ENCODE results near the gene METTL21A. TPM values are rescaled to one million over a fixed set of nuclear protein-coding genes. Genes with fewer than 3 reads are reported as not detected.

METTL21A gene
- total RNA-seq, 1 experiment from 2014 or later, result 26.5 TPM

- Histone ChIP-seq H3K27me3 (no peaks in the 10 kb centered on the region), H3K4me3 (no peak overlapping the region), H3K9me3 (replicated peaks) (no peaks in the 10 kb centered on the region), H3K36me3 (no peaks in the 10 kb centered on the region), H3K4me1 (no peaks in the 10 kb centered on the region), H3K27ac (no peak overlapping the region)
- DNase-seq, result no peak
Observed at GRCh38 chr2:207635468-207636200, 10.4 kb upstream of the METTL21A start.

GRCh38 chr2:207633686-207634085 is 8.5 kb upstream of the METTL21A start:
- Histone ChIP-seq H3K4me1 (no peaks in the 10 kb centered on the region), H3K27ac (no peak overlapping the region)
- no peak for DNase-seq

DNA sequence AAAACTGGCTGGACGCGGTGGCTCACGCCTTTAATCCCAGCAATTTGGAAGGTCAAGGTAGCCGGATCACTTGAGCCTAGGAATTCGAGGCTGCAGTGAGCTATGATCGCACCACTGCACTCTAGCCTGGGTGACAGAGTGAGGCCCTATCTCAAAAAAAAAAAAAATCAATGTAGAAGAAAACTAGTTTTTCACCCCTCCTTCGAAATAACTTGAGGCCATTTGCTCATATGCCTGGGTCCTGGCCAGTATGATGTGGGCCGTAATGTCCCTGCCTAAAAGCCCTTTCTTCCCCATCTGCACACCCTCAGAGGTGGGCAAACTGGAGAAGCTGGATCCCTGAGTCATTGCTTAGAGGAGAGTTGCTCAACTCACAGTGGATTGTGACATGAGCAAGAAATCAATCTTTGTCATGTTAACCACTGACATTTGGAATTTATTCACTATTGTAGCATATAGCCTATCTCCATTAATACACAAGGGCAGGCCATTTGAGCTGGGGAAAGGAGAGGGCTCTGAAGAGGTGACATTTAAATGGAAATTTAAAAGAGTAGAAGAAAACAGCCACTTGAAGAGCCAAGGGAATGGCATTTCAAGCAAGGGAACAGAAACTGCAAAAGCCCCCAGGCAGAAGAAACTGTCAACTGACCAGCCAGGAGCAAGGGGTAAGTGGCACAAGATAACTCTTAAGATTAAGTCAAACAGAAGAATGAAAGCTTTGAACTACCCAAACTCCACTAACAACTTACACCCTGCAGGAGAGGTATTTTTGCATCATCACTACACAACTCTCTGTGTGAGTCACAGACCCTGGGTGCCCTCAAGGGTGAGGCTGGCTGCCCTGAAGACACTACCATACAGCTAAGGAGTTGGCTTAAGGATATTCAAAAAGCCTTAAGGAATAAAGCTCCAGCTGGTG is 7.6 kb upstream of the METTL21A start:
- no peaks in the 10 kb centered on the region for H3K9me3 ChIP-seq (replicated peaks)
- no peaks in the 10 kb centered on the region for H3K27me3 ChIP-seq
- H3K27ac ChIP-seq, result no peak overlapping the region
- no peak for DNase-seq
- no peak overlapping the region for H3K4me3 ChIP-seq
- H3K36me3 ChIP-seq, result no peaks in the 10 kb centered on the region
- no peaks in the 10 kb centered on the region for H3K4me1 ChIP-seq

More at GRCh38 chr2:207633686-207634085, 8.5 kb upstream of the METTL21A start:
- Histone ChIP-seq H3K9me3 (replicated peaks) (no peaks in the 10 kb centered on the region), H3K4me3 (no peak overlapping the region), H3K36me3 (no peaks in the 10 kb centered on the region), H3K27me3 (no peaks in the 10 kb centered on the region)

DNA sequence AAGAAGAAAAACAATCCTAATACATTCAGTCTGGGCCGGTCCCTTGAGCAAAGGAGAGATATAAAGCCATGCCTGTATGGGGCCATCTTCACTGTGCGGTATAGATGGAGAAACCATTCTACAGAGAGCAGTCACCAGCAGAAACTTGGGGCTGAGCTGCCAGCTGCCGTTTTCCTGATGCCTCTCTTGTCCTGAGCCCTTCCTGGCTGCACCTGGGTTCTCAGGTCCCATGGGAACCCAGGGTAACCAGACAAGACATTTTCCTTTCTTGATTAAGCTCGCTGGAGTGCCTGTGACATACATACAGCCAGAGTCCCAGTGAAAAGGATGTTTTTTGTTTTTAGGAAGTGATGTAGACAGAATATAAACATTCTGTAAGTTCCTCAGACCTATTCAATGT is 5.3 kb upstream of the METTL21A start:
- no peak overlapping the region for H3K4me3 ChIP-seq
- no peaks in the 10 kb centered on the region for H3K9me3 ChIP-seq (replicated peaks)
- H3K27me3 ChIP-seq, result no peaks in the 10 kb centered on the region
- H3K4me1 ChIP-seq, result no peaks in the 10 kb centered on the region
- H3K27ac ChIP-seq, result no peak overlapping the region
- no peaks in the 10 kb centered on the region for H3K36me3 ChIP-seq
- peak in 1 of 2 experiments; percentile 13 for DNase-seq

- no peak overlapping the region for H3K4me3 ChIP-seq
- no peaks in the 10 kb centered on the region for H3K36me3 ChIP-seq
- no peak for DNase-seq
- H3K9me3 ChIP-seq (replicated peaks), result no peaks in the 10 kb centered on the region
- no peaks in the 10 kb centered on the region for H3K4me1 ChIP-seq
- H3K27ac ChIP-seq, result no peak overlapping the region
- no peaks in the 10 kb centered on the region for H3K27me3 ChIP-seq
Observed at GRCh38 chr2:207629553-207629952, 4.4 kb upstream of the METTL21A start.

DNA sequence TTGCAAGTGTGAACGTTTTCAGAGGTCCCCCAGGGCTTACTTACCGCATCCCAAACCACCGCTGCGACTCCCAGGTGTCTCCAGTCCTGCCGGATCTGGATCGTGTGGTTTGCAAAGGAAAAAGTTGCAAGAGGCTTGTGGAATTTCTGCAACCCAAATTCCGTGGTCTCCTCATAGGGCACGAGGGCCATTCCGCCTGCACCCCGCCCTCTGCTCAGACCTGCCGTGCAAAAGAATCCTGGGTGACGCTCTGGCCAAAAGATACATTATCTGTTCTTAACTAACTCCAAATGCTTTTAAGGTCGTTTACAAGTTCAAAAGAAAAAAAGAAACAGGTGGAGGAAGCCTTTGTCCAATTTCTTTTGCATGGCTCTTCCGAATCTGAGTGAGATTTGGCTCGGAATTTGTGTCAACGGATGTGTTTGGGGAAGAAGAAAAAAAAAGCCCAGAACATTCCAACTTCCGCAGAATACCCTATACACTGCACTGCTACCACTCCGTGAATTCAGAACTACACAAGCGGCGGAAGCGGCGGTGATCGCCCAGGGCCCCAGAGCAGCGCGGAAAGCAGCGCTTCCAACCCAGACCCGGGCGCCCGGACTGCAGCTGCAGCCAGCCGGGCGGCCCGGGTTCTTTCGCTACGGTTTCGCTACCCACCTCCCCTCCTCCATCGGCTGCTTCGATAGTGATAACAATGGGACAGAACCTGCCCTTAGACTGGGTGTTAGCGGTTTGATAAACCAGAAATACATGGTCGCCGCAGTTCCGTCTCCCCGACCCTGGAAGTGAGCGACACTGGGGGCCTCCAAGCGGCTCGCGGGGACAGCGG is 795 bp downstream of the METTL21A start:
- Histone ChIP-seq H3K27me3 (no peaks in the 10 kb centered on the region), H3K36me3 (no peaks in the 10 kb centered on the region), H3K4me1 (no peaks in the 10 kb centered on the region), H3K4me3 (peak overlapping the region; percentile 90), H3K9me3 (replicated peaks) (no peaks in the 10 kb centered on the region), H3K27ac (peak overlapping the region; percentile 84)
- peak; percentile 68 to 76 for DNase-seq

- H3K27ac ChIP-seq, result no peak overlapping the region
- no peaks in the 10 kb centered on the region for H3K4me1 ChIP-seq
- no peaks in the 10 kb centered on the region for H3K27me3 ChIP-seq
- no peaks in the 10 kb centered on the region for H3K36me3 ChIP-seq
- H3K4me3 ChIP-seq, result no peak overlapping the region
- DNase-seq, result no peak
- no peaks in the 10 kb centered on the region for H3K9me3 ChIP-seq (replicated peaks)
Observed at GRCh38 chr2:207621501-207622039, 3.6 kb downstream of the METTL21A start.

DNA sequence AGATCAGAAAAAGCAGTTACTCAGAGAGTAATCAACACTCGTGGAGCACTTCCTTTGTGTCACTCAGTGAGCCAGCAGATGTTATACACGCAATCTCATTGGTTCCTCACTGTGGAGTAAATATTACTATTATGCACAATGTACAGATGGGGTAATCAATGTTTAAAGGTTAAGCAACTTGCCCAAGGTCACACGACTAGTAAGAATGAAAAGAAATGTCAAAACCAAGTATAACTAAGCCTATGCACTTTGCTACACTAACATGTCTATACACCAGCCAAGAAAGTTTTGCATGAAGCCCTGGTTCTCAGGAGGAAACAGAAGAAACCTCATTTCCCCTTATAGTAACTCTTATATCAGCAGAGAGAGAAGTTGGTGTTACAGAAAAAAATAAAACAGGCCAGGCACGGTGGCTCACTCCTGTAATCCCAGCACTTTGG is 5.4 kb downstream of the METTL21A start:
- DNase-seq, result no peak
- H3K4me3 ChIP-seq, result no peak overlapping the region
- H3K9me3 ChIP-seq (replicated peaks), result no peaks in the 10 kb centered on the region
- no peaks in the 10 kb centered on the region for H3K4me1 ChIP-seq
- peaks cover 3% of the 10 kb centered on the region; the same call in 1 of the 2 replicates for H3K36me3 ChIP-seq
- no peak overlapping the region for H3K27ac ChIP-seq
- no peaks in the 10 kb centered on the region for H3K27me3 ChIP-seq

DNA sequence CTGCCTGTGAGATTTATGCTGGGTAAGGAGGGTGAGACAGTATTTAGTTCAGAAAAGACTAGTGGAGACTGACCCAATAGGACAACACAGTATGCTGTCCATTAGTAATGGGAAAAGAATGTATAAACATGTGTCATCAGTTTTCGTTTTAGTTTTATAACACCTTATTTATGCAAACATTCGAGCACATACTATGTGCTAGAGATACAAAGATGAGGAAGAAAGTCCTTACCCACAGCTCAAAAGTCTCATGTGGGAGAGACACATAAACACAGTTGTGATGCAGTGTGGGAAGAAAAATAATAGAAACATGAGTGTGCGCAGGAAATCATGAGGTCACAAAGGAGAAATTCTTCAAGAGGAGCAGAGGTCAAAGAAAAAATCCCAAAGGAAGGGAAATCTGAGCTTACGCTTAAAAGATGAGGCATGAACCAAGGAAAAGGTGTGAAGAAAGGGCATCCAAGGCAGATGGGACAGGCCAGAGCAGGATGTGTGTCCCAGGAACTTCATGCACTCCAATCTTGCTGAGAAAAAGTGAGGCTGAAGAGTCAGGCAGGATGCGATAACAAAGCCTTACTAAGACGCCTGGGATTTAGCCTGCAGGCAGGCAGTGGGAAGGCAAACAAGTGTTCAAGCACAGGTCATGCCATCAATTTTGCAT is 8.1 kb downstream of the METTL21A start:
- Histone ChIP-seq H3K27me3 (no peaks in the 10 kb centered on the region), H3K4me3 (no peak overlapping the region), H3K36me3 (peaks cover 4% of the 10 kb centered on the region; the same call in 1 of the 2 replicates), H3K27ac (no peak overlapping the region), H3K4me1 (no peaks in the 10 kb centered on the region), H3K9me3 (replicated peaks) (no peaks in the 10 kb centered on the region)
- DNase-seq, result no peak

DNA sequence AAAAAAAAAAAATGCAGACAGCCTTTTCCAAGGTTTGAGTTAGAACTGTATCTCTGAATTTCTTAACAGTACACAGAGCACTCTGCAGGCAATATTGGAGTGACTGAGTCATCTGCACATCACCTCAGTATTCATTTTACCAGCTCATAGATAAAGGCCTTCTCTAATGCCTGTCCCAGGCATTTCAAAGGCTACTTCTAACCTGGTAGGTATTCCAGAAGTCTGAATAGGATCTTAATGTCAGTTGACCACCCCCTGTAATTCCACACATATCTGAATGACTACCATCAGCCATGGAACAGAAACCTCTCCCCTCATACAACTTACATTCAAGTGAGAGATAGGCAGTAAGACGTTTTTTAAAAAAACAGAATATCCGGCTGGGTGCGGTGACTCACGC is 9.0 kb downstream of the METTL21A start:
- Histone ChIP-seq H3K4me3 (no peak overlapping the region), H3K4me1 (no peaks in the 10 kb centered on the region), H3K27me3 (no peaks in the 10 kb centered on the region), H3K9me3 (replicated peaks) (no peaks in the 10 kb centered on the region), H3K36me3 (peaks cover 4% of the 10 kb centered on the region; the same call in 1 of the 2 replicates), H3K27ac (no peak overlapping the region)
- DNase-seq, result no peak

DNA sequence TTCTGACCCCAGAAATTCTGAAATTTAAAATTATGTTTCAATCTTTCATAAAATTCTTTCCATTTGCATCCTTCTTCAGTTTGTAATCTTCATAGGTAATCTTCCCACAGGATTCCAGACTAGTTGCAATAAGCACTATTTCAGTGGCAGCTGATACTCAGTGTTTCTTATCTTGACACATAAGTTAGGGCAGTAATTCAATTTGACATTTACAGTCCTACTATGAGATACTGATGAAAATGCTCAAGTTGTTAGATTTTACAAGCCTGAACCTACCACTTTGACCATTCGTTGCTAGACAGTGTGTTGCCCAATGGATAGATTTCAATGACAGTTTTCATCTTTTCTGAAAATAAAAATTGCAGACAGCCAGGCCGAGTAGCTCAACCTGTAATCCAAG is 10.4 kb downstream of the METTL21A start:
- no peak for DNase-seq
- no peaks in the 10 kb centered on the region for H3K9me3 ChIP-seq (replicated peaks)
- no peaks in the 10 kb centered on the region for H3K27me3 ChIP-seq
- no peaks in the 10 kb centered on the region for H3K4me1 ChIP-seq
- H3K36me3 ChIP-seq, result peaks cover 4% of the 10 kb centered on the region; the same call in 1 of the 2 replicates
- H3K27ac ChIP-seq, result no peak overlapping the region
- H3K4me3 ChIP-seq, result no peak overlapping the region

GRCh38 chr2:207612714-207613113 is 12.5 kb downstream of the METTL21A start:
- H3K4me1 ChIP-seq, result no peaks in the 10 kb centered on the region
- no peaks in the 10 kb centered on the region for H3K9me3 ChIP-seq (replicated peaks)
- H3K4me3 ChIP-seq, result no peak overlapping the region
- H3K36me3 ChIP-seq, result peaks cover 4% of the 10 kb centered on the region; the same call in 1 of the 2 replicates
- H3K27ac ChIP-seq, result no peak overlapping the region
- no peaks in the 10 kb centered on the region for H3K27me3 ChIP-seq
- DNase-seq, result no peak

GRCh38 chr2:207606829-207607228 is 18.4 kb downstream of the METTL21A start:
- Histone ChIP-seq H3K4me3 (no peak overlapping the region), H3K27me3 (no peaks in the 10 kb centered on the region), H3K27ac (no peak overlapping the region), H3K36me3 (peaks cover 2% of the 10 kb centered on the region; the same call in 1 of the 2 replicates), H3K9me3 (replicated peaks) (no peaks in the 10 kb centered on the region), H3K4me1 (no peaks in the 10 kb centered on the region)
- DNase-seq, result no peak

DNA sequence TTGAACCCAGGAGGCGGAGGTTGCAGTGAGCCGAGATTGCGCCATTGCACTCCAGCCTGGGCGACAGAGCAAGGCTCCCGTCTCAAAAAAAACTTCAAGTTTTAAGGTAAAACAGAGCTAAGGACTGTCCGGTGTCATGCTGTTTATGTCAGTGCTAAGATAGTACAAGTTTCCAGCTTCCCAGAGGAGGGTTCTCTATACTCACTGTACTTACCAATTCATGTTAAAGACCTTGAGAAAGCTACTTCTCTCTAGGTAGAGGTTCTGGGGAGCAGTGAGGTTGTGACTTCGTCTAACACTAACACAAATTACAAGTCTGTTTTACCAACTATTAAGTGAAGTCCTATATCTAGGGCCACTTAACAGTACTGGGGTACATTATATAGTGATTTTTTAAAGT is 18.8 kb downstream of the METTL21A start:
- H3K27ac ChIP-seq, result no peak overlapping the region
- DNase-seq, result no peak
- H3K9me3 ChIP-seq (replicated peaks), result no peaks in the 10 kb centered on the region
- H3K27me3 ChIP-seq, result no peaks in the 10 kb centered on the region
- H3K36me3 ChIP-seq, result peaks cover 4% of the 10 kb centered on the region; the same call in 1 of the 2 replicates
- H3K4me1 ChIP-seq, result no peaks in the 10 kb centered on the region
- no peak overlapping the region for H3K4me3 ChIP-seq
